ENCODE data around the gene YPEL4.

The YPEL4 gene

GRCh38 chr11:57645689-57646085 lies 4.0 kb downstream of the YPEL4 start:
- TF ChIP-seq CTCF (IDR thresholded peaks at IDR 0.05; ENCODE audit: low read depth, low read length) (no peak), MYC (IDR thresholded peaks at IDR 0.05; ENCODE audit: low read depth, low read length) (no peak), MAX (IDR thresholded peaks at IDR 0.05; ENCODE audit: low read depth, low read length) (no peak), POLR2A (IDR thresholded peaks at IDR 0.05; ENCODE audit: extremely low read depth, insufficient read length) (no peak)
- no peak for DNase-seq (ENCODE audit: low read depth)
- H3K4me3 ChIP-seq (ENCODE audit: low read depth, low read length), result no peak overlapping the region

GRCh38 chr11:57644748-57645688 lies 4.7 kb downstream of the YPEL4 start:
- DNase-seq (ENCODE audit: low read depth), result peak; percentile 85
- H3K4me3 ChIP-seq (ENCODE audit: low read depth, low read length), result no peak overlapping the region
- no peak for TF ChIP-seq POLR2A (IDR thresholded peaks at IDR 0.05; ENCODE audit: extremely low read depth, insufficient read length)
- peak; percentile 91 for TF ChIP-seq CTCF (IDR thresholded peaks at IDR 0.05; ENCODE audit: low read depth, low read length)

- no peak for DNase-seq (ENCODE audit: low read depth)
- TF ChIP-seq MAX (IDR thresholded peaks at IDR 0.05; ENCODE audit: low read depth, low read length) (no peak), CTCF (IDR thresholded peaks at IDR 0.05; ENCODE audit: low read depth, low read length) (no peak), POLR2A (IDR thresholded peaks at IDR 0.05; ENCODE audit: extremely low read depth, insufficient read length) (no peak), MYC (IDR thresholded peaks at IDR 0.05; ENCODE audit: low read depth, low read length) (no peak)
- no peak overlapping the region for H3K4me3 ChIP-seq (ENCODE audit: low read depth, low read length)
These were observed 5.9 kb downstream of the YPEL4 start for GRCh38 chr11:57643802-57644201.

- no peak overlapping the region for H3K4me3 ChIP-seq (ENCODE audit: low read depth, low read length)
- peak; percentile 82 for DNase-seq (ENCODE audit: low read depth)
- TF ChIP-seq POLR2A (IDR thresholded peaks at IDR 0.05; ENCODE audit: extremely low read depth, insufficient read length) (no peak), MYC (IDR thresholded peaks at IDR 0.05; ENCODE audit: low read depth, low read length) (0 out of 2 replicates have a peak, but pooled peaks have one; percentile 23), CTCF (IDR thresholded peaks at IDR 0.05; ENCODE audit: low read depth, low read length) (peak; percentile 87), MAX (IDR thresholded peaks at IDR 0.05; ENCODE audit: low read depth, low read length) (peak; percentile 20; the same call in 1 of the 2 replicates)
These were observed 8.5 kb downstream of the YPEL4 start for GRCh38 chr11:57641011-57641807.

GRCh38 chr11:57640068-57640800 lies 9.5 kb downstream of the YPEL4 start:
- no peak overlapping the region for H3K4me3 ChIP-seq (ENCODE audit: low read depth, low read length)
- TF ChIP-seq MAX (IDR thresholded peaks at IDR 0.05; ENCODE audit: low read depth, low read length), result no peak
- no peak for DNase-seq (ENCODE audit: low read depth)

Measured in NB4 (cell line).